Panc1 (cell line): ENCODE results near the gene STPG1. TPM values are rescaled to one million over a fixed set of nuclear protein-coding genes. Genes with fewer than 3 reads are reported as not detected.
"Not testable (repeated sequence)": the region's sequence is repeated elsewhere in the genome, so short reads cannot be mapped to it uniquely, and the experiment has no call there.

Experiments
- ATAC-seq: fragments of 200-7000 bp; cut with Tn5 transposase; 2 replicates; pipeline ENCODE4 v1.9.1; 2020; ENCODE audit warnings: mild to moderate bottlenecking, moderate library complexity
- BruUV-seq: library from RNA; stranded (reverse); fragments of 400-500 nt; replicated peaks from 2 replicates; lab custom pipeline; 2021; lab: Mats Ljungman, UMichigan
- CTCF ChIA-PET: fragments of 300-600 bp; sonication (Branson Sonifier 250); formaldehyde crosslinking; loops from one replicate; lab custom pipeline; 2022; ENCODE audit warnings: antibody characterized with exemption; lab: Charles Lee
- POLR2A ChIA-PET: fragments of 300-600 bp; sonication (Branson Sonifier 250); formaldehyde crosslinking; loops from one replicate; lab custom pipeline; 2022; ENCODE audit warnings: antibody characterized with exemption; lab: Charles Lee
- DNase-seq: peaks from one replicate; pipeline ENCODE4 v3.0.0-alpha.2; 2010; ENCODE audit warnings: low read depth, low spot score
- H3K27ac ChIP-seq: 2 replicates; pipeline ENCODE4 v1.5.1; 2011; ENCODE audit warnings: mild to moderate bottlenecking, low read length, inconsistent platforms
- H3K27me3 ChIP-seq: fragments of 200-500 bp; sonication (Bioruptor generic); 2 replicates; pipeline ENCODE4 v1.6.0; 2014; ENCODE audit warnings: low read length, inconsistent platforms; ENCODE audit not compliant: control insufficient read depth, insufficient read depth
- H3K36me3 ChIP-seq: fragments of 200-500 bp; sonication (Bioruptor generic); 2 replicates; pipeline ENCODE4 v1.5.1; 2014; ENCODE audit warnings: inconsistent platforms, mild to moderate bottlenecking, low read length, moderate library complexity; ENCODE audit not compliant: control insufficient read depth, insufficient read depth
- H3K4me1 ChIP-seq: 2 replicates; pipeline ENCODE4 v1.5.1; 2011; ENCODE audit warnings: inconsistent platforms, mild to moderate bottlenecking, low read length, moderate library complexity; ENCODE audit not compliant: control insufficient read depth, insufficient read depth
- H3K4me3 ChIP-seq, 2 experiments: 2 replicates each; pipeline ENCODE4 v1.5.1; 2011 to 2012; ENCODE audit warnings: low read depth in 2 of 2, low read length in 2 of 2, mild to moderate bottlenecking in 2 of 2, inconsistent platforms in 1 of 2, moderate library complexity in 1 of 2
- H3K9me3 ChIP-seq: fragments of 200-500 bp; sonication (Bioruptor generic); 2 replicates; pipeline ENCODE4 v1.5.1; 2014; ENCODE audit warnings: low read depth, mild to moderate bottlenecking, inconsistent platforms, low read length, moderate library complexity; ENCODE audit not compliant: control insufficient read depth, insufficient read depth
- CTCF ChIP-seq: fragments of 450-650 bp; IDR thresholded peaks from 2 replicates; pipeline ENCODE4 v1.5.1; 2017; ENCODE audit warnings: mild to moderate bottlenecking
- POLR2AphosphoS5 ChIP-seq: IDR thresholded peaks from 2 replicates; pipeline ENCODE4 v1.6.1; 2012; ENCODE audit warnings: mild to moderate bottlenecking, low read depth, low read length, moderate library complexity
- REST ChIP-seq, 2 experiments: IDR thresholded peaks; 2 replicates each; pipeline ENCODE4 v1.6.1; 2011 to 2012; ENCODE audit warnings: low read depth in 2 of 2, control low read depth in 1 of 2, low read length in 1 of 2, mild to moderate bottlenecking in 1 of 2, moderate library complexity in 1 of 2; ENCODE audit not compliant: insufficient read depth in 1 of 2
- SIN3A ChIP-seq: IDR thresholded peaks from 2 replicates; pipeline ENCODE4 v1.6.1; 2012; ENCODE audit warnings: low read depth, mild to moderate bottlenecking, low read length, moderate library complexity, borderline replicate concordance; ENCODE audit not compliant: insufficient read depth
- TCF7L2 ChIP-seq: IDR thresholded peaks from 2 replicates; pipeline ENCODE4 v1.6.1; 2011; ENCODE audit warnings: mild to moderate bottlenecking, low read depth, low read length, inconsistent platforms
- in situ Hi-C: cut with HindIII; loops from 2 replicates; pipeline ENCODE4 v1.10.0; 2016; ENCODE audit warnings: low sequenced_read_pairs, low pct_unique_long_range_greater_than_20kb
- intact Hi-C: fragments of 100-400 bp; cut with micrococcal nuclease; formaldehyde crosslinking; loops from one replicate; pipeline ENCODE4 v1.10.0; 2022; ENCODE audit not compliant: unreplicated experiment
- total RNA-seq: library from RNA; stranded (reverse); gene quantifications from one replicate; pipeline ENCODE4 v1.2.1, GENCODE V29; 2021; ENCODE audit not compliant: unreplicated experiment

Gene STPG1
- total RNA-seq, 1 experiment from 2014 or later = 9.9 TPM

- ChIA-PET POLR2A (no interaction called here), CTCF (no interaction called here)
- in situ Hi-C loops (no loop called here), intact Hi-C loops (no loop called here)
- H3K4me1 ChIP-seq = no peaks in the 10 kb centered on the region
- ATAC-seq (no peak), DNase-seq (no peak)
- no peaks in the 10 kb centered on the region; the same call in 1 of the 2 replicates for H3K36me3 ChIP-seq
- no peak overlapping the region for H3K27ac ChIP-seq
- no peaks in the 10 kb centered on the region for H3K9me3 ChIP-seq
- TF ChIP-seq CTCF = no peak
- TF ChIP-seq POLR2AphosphoS5 = no peak
- TF ChIP-seq SIN3A = no peak
- TF ChIP-seq REST (IDR thresholded peaks at IDR 0.05; ENCODE audit: insufficient read depth in 1 of 2, low read depth in 2 of 2, low read length in 1 of 2) = no peak
- TF ChIP-seq TCF7L2 = no peak
- BruUV-seq = no TSS peak
- H3K4me3 ChIP-seq = no peak overlapping the region
- no peaks in the 10 kb centered on the region for H3K27me3 ChIP-seq
These were observed 36.7 kb upstream of the STPG1 start for GRCh38 chr1:24450316-24450715.

GRCh38 chr1:24446446-24446845, 32.9 kb upstream of the STPG1 start:
- H3K27me3 ChIP-seq, DNase-seq, intact Hi-C loops, H3K36me3 ChIP-seq, in situ Hi-C loops, BruUV-seq, H3K4me3 ChIP-seq, POLR2A ChIA-PET, H3K4me1 ChIP-seq, ATAC-seq, H3K9me3 ChIP-seq, H3K27ac ChIP-seq: not testable (repeated sequence)
- CTCF ChIA-PET = interaction anchor here (0.6 kb wide), 1 partner anchor 26 kb away, joined by 3 read pairs; no protein-coding TSS in a partner anchor

- H3K4me3 ChIP-seq = no peak overlapping the region
- BruUV-seq = no TSS peak
These were observed 29.7 kb upstream of the STPG1 start for GRCh38 chr1:24443241-24443656.

More at GRCh38 chr1:24443241-24443656, 29.7 kb upstream of the STPG1 start:
- intact Hi-C loops = no loop called here
- DNase-seq (no peak), ATAC-seq (no peak)
- no peak for TF ChIP-seq SIN3A
- TF ChIP-seq TCF7L2 = no peak
- no peak for TF ChIP-seq REST (IDR thresholded peaks at IDR 0.05; ENCODE audit: insufficient read depth in 1 of 2, low read depth in 2 of 2, low read length in 1 of 2)
- no peak for TF ChIP-seq POLR2AphosphoS5
- no peaks in the 10 kb centered on the region for H3K36me3 ChIP-seq
- H3K9me3 ChIP-seq = no peaks in the 10 kb centered on the region
- in situ Hi-C loops = no loop called here
- ChIA-PET CTCF (interaction anchor here (0.5 kb wide), 1 partner anchor 506 kb away, joined by 4 read pairs; no protein-coding TSS in a partner anchor), POLR2A (no interaction called here)
- H3K27me3 ChIP-seq = no peaks in the 10 kb centered on the region
- H3K4me1 ChIP-seq = no peaks in the 10 kb centered on the region
- no peak overlapping the region for H3K27ac ChIP-seq
